Dedifferentiated amniotic fluid mesenchymal stem cell (primary cell): ENCODE measurements around the gene RBM3.
"Not testable (repeated sequence)": the region's sequence is repeated elsewhere in the genome, so short reads cannot be mapped to it uniquely, and the experiment has no call there.

Experiments used
- DNase-seq: peaks from one replicate; pipeline ENCODE4 v3.0.0-alpha.2; 2016; ENCODE audit errors: extremely low spot score

Gene RBM3

GRCh38 chrX:48574270-48575266 is at the start of gene RBM3:
Gene RBM3 (plus strand): TSS chrX:48574484. CDS start chrX:48575181, 697 bp downstream.
- DNase-seq, result peak; percentile 84

GRCh38 chrX:48525853-48526252 is 48.4 kb upstream of the RBM3 start:
- DNase-seq, result not testable (repeated sequence)

GRCh38 chrX:48530736-48531135 is 43.5 kb upstream of the RBM3 start:
- DNase-seq, result no peak

GRCh38 chrX:48531358-48531959 is 42.8 kb upstream of the RBM3 start:
- peak; percentile 31 for DNase-seq

- DNase-seq, result no peak
These were observed 42.1 kb upstream of the RBM3 start for GRCh38 chrX:48532161-48532560.

- DNase-seq, result no peak
These were observed 41.1 kb upstream of the RBM3 start for GRCh38 chrX:48533165-48533564.

- DNase-seq, result no peak
These were observed 35.5 kb upstream of the RBM3 start for GRCh38 chrX:48538641-48539344.

- DNase-seq, result peak; percentile 86
These were observed 34.8 kb upstream of the RBM3 start, which contains the start of gene TBC1D25 for GRCh38 chrX:48539345-48540027. Gene TBC1D25 (plus strand): TSS chrX:48539714. CDS start chrX:48539798, 84 bp downstream.

- no peak for DNase-seq
These were observed 34.3 kb upstream of the RBM3 start for GRCh38 chrX:48540028-48540375.

- DNase-seq, result no peak
These were observed 33.8 kb upstream of the RBM3 start for GRCh38 chrX:48540480-48540879.

- no peak for DNase-seq
These were observed 33.0 kb upstream of the RBM3 start for GRCh38 chrX:48541140-48541814.

- no peak for DNase-seq
These were observed 25.4 kb upstream of the RBM3 start for GRCh38 chrX:48548871-48549270.

- not testable (repeated sequence) for DNase-seq
These were observed 18.5 kb upstream of the RBM3 start for GRCh38 chrX:48555731-48556325.

- DNase-seq, result no peak
These were observed 16.0 kb upstream of the RBM3 start for GRCh38 chrX:48558271-48558670.

- no peak for DNase-seq
These were observed 14.6 kb upstream of the RBM3 start for GRCh38 chrX:48559636-48560035.

- no peak for DNase-seq
These were observed 14.2 kb upstream of the RBM3 start for GRCh38 chrX:48560056-48560455.

- DNase-seq, result no peak
These were observed 13.6 kb upstream of the RBM3 start for GRCh38 chrX:48560681-48561080.

GRCh38 chrX:48569958-48570357 is 4.3 kb upstream of the RBM3 start:
- no peak for DNase-seq

GRCh38 chrX:48573690-48574269 is 504 bp upstream of the RBM3 start:
- no peak for DNase-seq

- no peak for DNase-seq
These were observed 1.4 kb downstream of the RBM3 start for GRCh38 chrX:48575642-48576041.
